Stimulated activated CD4-positive, alpha-beta T cell treated with anti-CD3 and anti-CD28 coated beads, Interleukin-15, amount 100 ng/mL, for 24 hours (primary cell): ENCODE results near the gene INSM2.

ENCODE experiments used
- DNase-seq: peaks from one replicate; pipeline ENCODE4 v3.0.0-alpha.2; 2020

INSM2 gene

GRCh38 chr14:35551081-35551480, 17.1 kb downstream of the INSM2 start:
- no peak for DNase-seq

GRCh38 chr14:35553808-35554207, 19.8 kb downstream of the INSM2 start:
- DNase-seq = no peak

GRCh38 chr14:35556548-35556947, 22.6 kb downstream of the INSM2 start:
- DNase-seq = no peak

GRCh38 chr14:35557221-35557747, 23.3 kb downstream of the INSM2 start:
- no peak for DNase-seq

- DNase-seq = no peak
Measured at GRCh38 chr14:35558680-35559079, 24.7 kb downstream of the INSM2 start.

- no peak for DNase-seq
Measured at GRCh38 chr14:35565871-35566464, 32.0 kb downstream of the INSM2 start.

- no peak for DNase-seq
Measured at GRCh38 chr14:35571598-35571997, 37.6 kb downstream of the INSM2 start.

- no peak for DNase-seq
Measured at GRCh38 chr14:35573911-35574310, 39.9 kb downstream of the INSM2 start.

- DNase-seq = no peak
Measured at GRCh38 chr14:35576260-35576659, 42.3 kb downstream of the INSM2 start.

- no peak for DNase-seq
Measured at GRCh38 chr14:35576856-35577255, 42.9 kb downstream of the INSM2 start.

GRCh38 chr14:35578135-35578534, 44.2 kb downstream of the INSM2 start:
- no peak for DNase-seq

- DNase-seq = no peak
Measured at GRCh38 chr14:35578639-35579038, 44.7 kb downstream of the INSM2 start.
